ENCODE results near the gene PRKCA.

Gene PRKCA

GRCh38 chr17:66573078-66573477, 270.7 kb downstream of the PRKCA start:
- no peak overlapping the region for H3K27ac ChIP-seq
- H3K4me3 ChIP-seq: no peak overlapping the region

- Histone ChIP-seq H3K4me3 (no peak overlapping the region), H3K27ac (no peak overlapping the region)
These were observed 271.7 kb downstream of the PRKCA start for GRCh38 chr17:66574123-66574522.

GRCh38 chr17:66576473-66576872, 274.1 kb downstream of the PRKCA start:
- Histone ChIP-seq H3K27ac (no peak overlapping the region), H3K4me3 (no peak overlapping the region)

GRCh38 chr17:66577041-66577440, 274.6 kb downstream of the PRKCA start:
- no peak overlapping the region for H3K4me3 ChIP-seq

GRCh38 chr17:66578781-66579489, 276.5 kb downstream of the PRKCA start:
- Histone ChIP-seq H3K27ac (no peak overlapping the region), H3K4me3 (no peak overlapping the region)

More at GRCh38 chr17:66577041-66577440, 274.6 kb downstream of the PRKCA start:
- no peak overlapping the region for H3K27ac ChIP-seq

GRCh38 chr17:66579556-66579955, 277.1 kb downstream of the PRKCA start:
- Histone ChIP-seq H3K4me3 (no peak overlapping the region), H3K27ac (no peak overlapping the region)

- H3K4me3 ChIP-seq: no peak overlapping the region
- H3K27ac ChIP-seq: no peak overlapping the region
These were observed 278.0 kb downstream of the PRKCA start for GRCh38 chr17:66580184-66580955.

GRCh38 chr17:66580956-66581391, 278.6 kb downstream of the PRKCA start:
- H3K4me3 ChIP-seq: no peak overlapping the region
- no peak overlapping the region for H3K27ac ChIP-seq

- H3K27ac ChIP-seq: no peak overlapping the region
- H3K4me3 ChIP-seq: no peak overlapping the region
These were observed 280.1 kb downstream of the PRKCA start for GRCh38 chr17:66582373-66583111.

GRCh38 chr17:66583112-66583748, 280.8 kb downstream of the PRKCA start:
- Histone ChIP-seq H3K4me3 (no peak overlapping the region), H3K27ac (no peak overlapping the region)

- Histone ChIP-seq H3K27ac (no peak overlapping the region), H3K4me3 (no peak overlapping the region)
These were observed 282.5 kb downstream of the PRKCA start for GRCh38 chr17:66584927-66585326.

- Histone ChIP-seq H3K27ac (no peak overlapping the region), H3K4me3 (no peak overlapping the region)
These were observed 283.1 kb downstream of the PRKCA start for GRCh38 chr17:66585472-66585871.

GRCh38 chr17:66589892-66590291, 287.5 kb downstream of the PRKCA start:
- no peak overlapping the region for H3K4me3 ChIP-seq
- H3K27ac ChIP-seq: no peak overlapping the region

GRCh38 chr17:66593116-66593515, 290.7 kb downstream of the PRKCA start:
- Histone ChIP-seq H3K4me3 (no peak overlapping the region), H3K27ac (no peak overlapping the region)

- no peak overlapping the region for H3K27ac ChIP-seq
- no peak overlapping the region for H3K4me3 ChIP-seq
These were observed 293.5 kb downstream of the PRKCA start for GRCh38 chr17:66595893-66596292.

GRCh38 chr17:66602659-66603384, 300.4 kb downstream of the PRKCA start:
- no peak overlapping the region for H3K27ac ChIP-seq
- no peak overlapping the region for H3K4me3 ChIP-seq

- Histone ChIP-seq H3K4me3 (no peak overlapping the region), H3K27ac (no peak overlapping the region)
These were observed 302.0 kb downstream of the PRKCA start for GRCh38 chr17:66604376-66604775.

- H3K27ac ChIP-seq: no peak overlapping the region
- no peak overlapping the region for H3K4me3 ChIP-seq
These were observed 303.1 kb downstream of the PRKCA start for GRCh38 chr17:66605541-66605940.

- no peak overlapping the region for H3K27ac ChIP-seq
- no peak overlapping the region for H3K4me3 ChIP-seq
These were observed 308.1 kb downstream of the PRKCA start for GRCh38 chr17:66610361-66611133.

Data from skin epidermis (tissue), 12 donors.